H1 (cell line): ENCODE measurements around the gene FGFR2. TPM values are rescaled to one million over a fixed set of nuclear protein-coding genes. Genes with fewer than 3 reads are reported as not detected.

Experiments used
- CTCF ChIA-PET: fragments of 300-600 bp; sonication (Branson Sonifier 250); formaldehyde crosslinking; loops from one replicate; lab custom pipeline; 2021; ENCODE audit not compliant: partially characterized antibody; lab: Charles Lee
- POLR2A ChIA-PET: fragments of 300-600 bp; sonication (Branson Sonifier 250); formaldehyde crosslinking; loops from one replicate; lab custom pipeline; 2021; ENCODE audit warnings: inconsistent platforms; ENCODE audit not compliant: partially characterized antibody; lab: Charles Lee
- DNase-seq, 2 experiments: peaks; one replicate each; pipeline versions ENCODE4 v3.0.0 to v3.0.0-alpha.2; 2010 to 2022; ENCODE audit warnings: low spot score in 2 of 2, low read depth in 1 of 2, mixed read lengths in 1 of 2
- FAIRE-seq: peaks from 2 replicates; lab custom pipeline; 2011; peaks lifted over from hg19 to GRCh38; lab: Jason Lieb, UNC
- H2AFZ ChIP-seq: 2 replicates; pipeline ENCODE4 v1.8.1; 2012; ENCODE audit warnings: low read length, inconsistent platforms
- H2AK5ac ChIP-seq: 2 replicates; pipeline ENCODE4 v1.6.1; 2013; ENCODE audit warnings: low read depth, low read length
- H2BK120ac ChIP-seq: replicated peaks from 2 replicates; pipeline ENCODE3; 2013; ENCODE audit warnings: low read depth, low read length, inconsistent platforms
- H2BK12ac ChIP-seq: 2 replicates; pipeline ENCODE4 v1.6.1; 2013; ENCODE audit warnings: low read depth, low read length
- H2BK15ac ChIP-seq: 2 replicates; pipeline ENCODE4 v1.6.1; 2013; ENCODE audit warnings: low read length
- H2BK20ac ChIP-seq: 2 replicates; pipeline ENCODE4 v1.6.1; 2013; ENCODE audit warnings: low read length
- H2BK5ac ChIP-seq: 2 replicates; pipeline ENCODE4 v1.6.1; 2013; ENCODE audit warnings: low read depth, low read length
- H3K14ac ChIP-seq: 2 replicates; pipeline ENCODE4 v1.6.1; 2013; ENCODE audit warnings: inconsistent platforms; ENCODE audit not compliant: insufficient read length
- H3K18ac ChIP-seq: 2 replicates; pipeline ENCODE4 v1.6.1; 2013; ENCODE audit warnings: low read length; ENCODE audit errors: extremely low read depth
- H3K23ac ChIP-seq: 2 replicates; pipeline ENCODE4 v1.6.1; 2013; ENCODE audit warnings: inconsistent platforms; ENCODE audit not compliant: insufficient read length
- H3K23me2 ChIP-seq: 2 replicates; pipeline ENCODE4 v1.6.1; 2013; ENCODE audit warnings: low read depth, low read length
- H3K27ac ChIP-seq: 2 replicates; pipeline ENCODE4 v1.6.1; 2011; ENCODE audit warnings: low read depth, low read length, inconsistent platforms
- H3K27me3 ChIP-seq, 4 experiments: replicated peaks in 1 of 4; 1 replicate in 1 of 4; 2 replicates in 3 of 4; pipeline versions ENCODE4 v1.6.1 to v1.8.1; 2011 to 2013; ENCODE audit warnings: low read length in 3 of 4, mild to moderate bottlenecking in 3 of 4, inconsistent platforms in 2 of 4, mixed read lengths in 2 of 4, moderate library complexity in 1 of 4; ENCODE audit not compliant: control insufficient read depth in 3 of 4, insufficient read depth in 3 of 4; ENCODE audit errors: extremely low read depth in 1 of 4
- H3K36me3 ChIP-seq, 4 experiments: 2 replicates each; pipeline versions ENCODE4 v1.6.1 to v1.8.1; 2011 to 2013; ENCODE audit warnings: mild to moderate bottlenecking in 4 of 4, low read length in 3 of 4, moderate library complexity in 2 of 4, control low read depth in 1 of 4, inconsistent platforms in 1 of 4; ENCODE audit not compliant: insufficient read depth in 4 of 4, control insufficient read depth in 2 of 4
- H3K4ac ChIP-seq: replicated peaks from 2 replicates; pipeline ENCODE3; 2013; ENCODE audit warnings: low read length, low read depth, mixed read lengths, inconsistent platforms; ENCODE audit not compliant: insufficient read length
- H3K4me1 ChIP-seq, 4 experiments: replicated peaks in 1 of 4; 1 replicate in 1 of 4; 2 replicates in 3 of 4; pipeline versions ENCODE4 v1.6.1 to v1.8.1; 2011 to 2013; ENCODE audit warnings: low read length in 3 of 4, inconsistent platforms in 2 of 4, mixed read lengths in 1 of 4; ENCODE audit not compliant: insufficient read depth in 4 of 4, control insufficient read depth in 3 of 4
- H3K4me2 ChIP-seq, 2 experiments: 2 replicates each; pipeline versions ENCODE4 v1.6.1 to v1.8.1; 2011 to 2013; ENCODE audit warnings: low read depth in 2 of 2, low read length in 2 of 2, control low read depth in 1 of 2, inconsistent platforms in 1 of 2, mild to moderate bottlenecking in 1 of 2; ENCODE audit not compliant: insufficient read depth in 1 of 2
- H3K4me3 ChIP-seq, 4 experiments: fragments of 200-600, 300-600 bp in 1 of 4; sonication (generic), shearing (Covaris generic), sonication (Bioruptor Twin) in 1 of 4; 2 replicates each; pipeline versions ENCODE4 v1.5.1 to v1.8.1; 2011 to 2016; ENCODE audit warnings: low read length in 4 of 4, low read depth in 3 of 4, control low read depth in 2 of 4, inconsistent platforms in 2 of 4, mild to moderate bottlenecking in 2 of 4, mixed read lengths in 1 of 4, moderate library complexity in 1 of 4; ENCODE audit not compliant: insufficient read depth in 2 of 4; ENCODE audit errors: extremely low read depth in 1 of 4
- H3K56ac ChIP-seq: replicated peaks from 2 replicates; pipeline ENCODE3; 2013; ENCODE audit warnings: low read depth, mild to moderate bottlenecking, mixed read lengths, low read length, inconsistent platforms; ENCODE audit not compliant: insufficient read length
- H3K79me1 ChIP-seq: 2 replicates; pipeline ENCODE4 v1.6.1; 2013; ENCODE audit warnings: low read depth, low read length, control low read depth
- H3K79me2 ChIP-seq, 2 experiments: 2 replicates each; pipeline versions ENCODE4 v1.6.1 to v1.8.1; 2012 to 2013; ENCODE audit warnings: low read length in 2 of 2, mild to moderate bottlenecking in 2 of 2, inconsistent platforms in 1 of 2; ENCODE audit not compliant: insufficient read depth in 2 of 2, control insufficient read depth in 1 of 2
- H3K9ac ChIP-seq, 4 experiments: replicated peaks in 1 of 4; 1 replicate in 1 of 4; 2 replicates in 3 of 4; pipeline versions ENCODE4 v1.6.1 to v1.8.1; 2011 to 2013; ENCODE audit warnings: low read depth in 3 of 4, low read length in 3 of 4, control low read depth in 2 of 4, mild to moderate bottlenecking in 2 of 4, moderate library complexity in 2 of 4, inconsistent platforms in 1 of 4; ENCODE audit errors: extremely low read depth in 1 of 4
- H3K9me3 ChIP-seq, 2 experiments: 2 replicates each; pipeline versions ENCODE4 v1.6.1 to v1.8.1; 2012 to 2013; ENCODE audit warnings: mild to moderate bottlenecking in 2 of 2, moderate library complexity in 2 of 2, control low read depth in 1 of 2, inconsistent platforms in 1 of 2, low read depth in 1 of 2, low read length in 1 of 2, mixed read lengths in 1 of 2; ENCODE audit not compliant: insufficient read depth in 2 of 2
- H4K20me1 ChIP-seq, 2 experiments: replicated peaks in 1 of 2; 2 replicates each; pipeline versions ENCODE3 to v1.8.1; 2011 to 2013; ENCODE audit warnings: inconsistent platforms in 2 of 2, low read length in 2 of 2, mild to moderate bottlenecking in 1 of 2; ENCODE audit not compliant: insufficient read depth in 2 of 2, control insufficient read depth in 1 of 2
- H4K5ac ChIP-seq: 2 replicates; pipeline ENCODE4 v1.6.1; 2013; ENCODE audit warnings: low read length, low read depth, mixed read lengths, inconsistent platforms; ENCODE audit not compliant: insufficient read length
- H4K8ac ChIP-seq: 2 replicates; pipeline ENCODE4 v1.8.0; 2013; ENCODE audit warnings: mild to moderate bottlenecking, moderate library complexity, low read length, inconsistent platforms; ENCODE audit not compliant: insufficient read depth; ENCODE audit errors: extremely low read depth
- H4K91ac ChIP-seq: replicated peaks from 2 replicates; pipeline ENCODE3; 2013; ENCODE audit warnings: low read length, mixed read lengths, inconsistent platforms; ENCODE audit not compliant: insufficient read length
- BRCA1 ChIP-seq: IDR thresholded peaks from 2 replicates; pipeline ENCODE4 v1.6.1; 2012; ENCODE audit warnings: low read depth, low read length, improper control_type of control experiment
- CBX8 ChIP-seq: fragments of 300-800, 300-1000 bp; sonication (generic); IDR thresholded peaks from 2 replicates; pipeline ENCODE4 v1.7.1; 2016; ENCODE audit warnings: low read depth, low read length, borderline replicate concordance
- CTBP2 ChIP-seq: IDR thresholded peaks from 2 replicates; pipeline ENCODE4 v1.7.0; 2011; ENCODE audit warnings: borderline replicate concordance, mild to moderate bottlenecking, moderate library complexity, mixed read lengths, low read length; ENCODE audit not compliant: insufficient read depth, insufficient read length
- RNF2 ChIP-seq: fragments of 200-900, 300-1000 bp; sonication (generic); IDR thresholded peaks from 2 replicates; pipeline ENCODE4 v1.7.1; 2016; ENCODE audit warnings: borderline replicate concordance, low read depth, mild to moderate bottlenecking, antibody characterized with exemption, low read length; ENCODE audit not compliant: poor library complexity, severe bottlenecking; ENCODE audit errors: missing control alignments
- TEAD4 ChIP-seq: IDR thresholded peaks from 2 replicates; pipeline ENCODE4 v1.6.1; 2012; ENCODE audit warnings: low read depth, low read length, inconsistent platforms, mixed read lengths
- USF2 ChIP-seq: IDR thresholded peaks from 2 replicates; pipeline ENCODE4 v1.6.1; 2011; ENCODE audit warnings: low read length, improper control_type of control experiment
- WGBS, 2 experiments: shearing (Covaris generic) in 1 of 2; methylation state at CpG; one replicate each; pipeline versions ENCODE4 v1.1.6 to v1.1.7; 2013 to 2015; ENCODE audit warnings: low lambda C conversion rate in 2 of 2, mixed read lengths in 2 of 2, inconsistent platforms in 1 of 2, low coverage in 1 of 2, missing lambda C conversion rate in 1 of 2; ENCODE audit not compliant: insufficient replicate concordance in 2 of 2, insufficient coverage in 1 of 2, insufficient read length in 1 of 2; ENCODE audit errors: extremely low coverage in 1 of 2, missing lambda C conversion rate in 1 of 2; 5-methylcytosine and 5-hydroxymethylcytosine counted together
- polyA plus RNA-seq, 7 experiments: library from polyadenylated mRNA; depleted of rRNA in 3 of 7; stranded (reverse) in 5 of 7; unstranded in 2 of 7; fragments of >200 nt in 5 of 7; fragments of 200-250 nt in 2 of 7; gene quantifications; 1 replicate in 5 of 7; 2 replicates in 1 of 7; 4 replicates in 1 of 7; pipeline versions ENCODE4 v1.2.1 to v1.2.3, GENCODE V29; 2011 to 2013; ENCODE audit warnings: missing spikeins in 2 of 7, mixed read lengths in 2 of 7
- total RNA-seq: library from RNA; stranded (reverse); fragmentation: NEBNext Ultra II Directional; extraction: Animal tissue kit (Norgen Biotek cat#: 25700); gene quantifications from 2 replicates; pipeline ENCODE4 v1.2.1, GENCODE V29; 2021

The FGFR2 gene
- total and polyA plus RNA-seq, 2 of the 8 experiments (the other 6 are each of a cell fraction or from before 2014, with no cell fraction given), result 50.2 to 81.2 TPM

- Histone ChIP-seq H3K4ac (peak overlapping the region; percentile 47), H3K9ac (no peak overlapping the region), H3K79me2 (no peaks in the 10 kb centered on the region), H4K5ac (no peak overlapping the region), H3K27ac (no peak overlapping the region), H3K18ac (no peak overlapping the region), H3K56ac (no peak overlapping the region), H2BK15ac (no peak overlapping the region), H4K91ac (peak overlapping the region; percentile 34), H2AK5ac (no peak overlapping the region), H3K36me3 (no peaks in the 10 kb centered on the region), H2AFZ (no peak overlapping the region), H2BK120ac (no peak overlapping the region), H4K8ac (no peak overlapping the region), H3K9me3 (no peaks in the 10 kb centered on the region), H2BK20ac (peak overlapping the region; percentile 4; the same call in 1 of the 2 replicates), H3K23ac (no peak overlapping the region), H2BK5ac (peak overlapping the region; percentile 28; the same call in 1 of the 2 replicates), H4K20me1 (no peaks in the 10 kb centered on the region), H3K27me3 (0 out of 7 replicates have a peak, but pooled peaks cover 0 to 6% (median 0%) of the 10 kb centered on the region in 4 experiments), H3K14ac (no peak overlapping the region), H3K4me2 (no peak overlapping the region), H3K23me2 (no peaks in the 10 kb centered on the region), H3K79me1 (no peaks in the 10 kb centered on the region), H2BK12ac (peak overlapping the region; percentile 2; the same call in 1 of the 2 replicates), H3K4me3 (no peak overlapping the region), H3K4me1 (peaks cover under 1 to 2% (median 2%) of the 10 kb centered on the region in 4 experiments; a peak in 6 of 7 replicates)
- no peak for FAIRE-seq
- CTCF ChIA-PET, result no interaction called here
- WGBS, 2 experiments, result 91% methylated on average over 14 of the region's 14 CpGs; no CpG with 5 or more reads in 1 of the 2 experiments
- POLR2A ChIA-PET, result no interaction called here
- TF ChIP-seq CBX8 (no peak), TEAD4 (no peak), BRCA1 (no peak), RNF2 (no peak), CTBP2 (no peak), USF2 (no peak)
- DNase-seq, result no peak
Observed at GRCh38 chr10:121465215-121465614, 133.0 kb downstream of the FGFR2 start.
